DMS153 treated with DMSO at 0.1 percent for 48 hours (cell line): ENCODE measurements around the gene ALDH3B1.

Experiments used
- DNase-seq: peaks from one replicate; lab custom pipeline; 2025; ENCODE audit not compliant: unreplicated experiment; lab: John Stamatoyannopoulos, UW

ALDH3B1 gene

GRCh38 chr11:68028802-68029545, 18.8 kb downstream of the ALDH3B1 start:
- no peak for DNase-seq

GRCh38 chr11:68030318-68031143, 20.4 kb downstream of the ALDH3B1 start, which contains the start of gene NDUFS8:
Gene NDUFS8, plus strand, starts transcription at chr11:68030681. Its CDS starts 1,471 bp downstream, at chr11:68032152.
- DNase-seq, result peak; percentile 98

GRCh38 chr11:68031144-68031464, 21.0 kb downstream of the ALDH3B1 start:
- DNase-seq, result no peak

- DNase-seq, result no peak
Observed at GRCh38 chr11:68032003-68032402, 21.9 kb downstream of the ALDH3B1 start.

GRCh38 chr11:68032997-68033707, 23.0 kb downstream of the ALDH3B1 start:
- no peak for DNase-seq

- no peak for DNase-seq
Observed at GRCh38 chr11:68033708-68034045, 23.6 kb downstream of the ALDH3B1 start.

GRCh38 chr11:68035266-68035876, 25.2 kb downstream of the ALDH3B1 start:
- no peak for DNase-seq

- no peak for DNase-seq
Observed at GRCh38 chr11:68036141-68036716, 26.1 kb downstream of the ALDH3B1 start.

GRCh38 chr11:68036717-68037239, 26.7 kb downstream of the ALDH3B1 start:
- no peak for DNase-seq

- no peak for DNase-seq
Observed at GRCh38 chr11:68037411-68038225, 27.5 kb downstream of the ALDH3B1 start.

GRCh38 chr11:68038226-68038717, 28.1 kb downstream of the ALDH3B1 start:
- DNase-seq, result no peak

GRCh38 chr11:68038718-68039525, 28.8 kb downstream of the ALDH3B1 start, which contains the start of gene TCIRG1:
Gene TCIRG1, plus strand, starts transcription at chr11:68039025. Its CDS starts 2,247 bp downstream, at chr11:68041272.
- no peak for DNase-seq

GRCh38 chr11:68039526-68040086, 29.5 kb downstream of the ALDH3B1 start:
- DNase-seq, result no peak

- DNase-seq, result peak; percentile 54
Observed at GRCh38 chr11:68040101-68040956, 30.2 kb downstream of the ALDH3B1 start.

- DNase-seq, result no peak
Observed at GRCh38 chr11:68040957-68041591, 30.9 kb downstream of the ALDH3B1 start.

GRCh38 chr11:68041617-68042218, 31.6 kb downstream of the ALDH3B1 start:
- DNase-seq, result no peak
